ENCODE data around the gene INPP4B.

- no peak for TF ChIP-seq CTCF (IDR thresholded peaks at IDR 0.05)
- TF ChIP-seq ZFX (IDR thresholded peaks at IDR 0.05; ENCODE audit: borderline replicate concordance) = no peak
These were observed 757.2 kb downstream of the INPP4B start for GRCh38 chr4:142088906-142089305.

Measured in 22Rv1 (cell line).